ENCODE measurements around the gene SPATA6L.
"Not testable (repeated sequence)": the region's sequence is repeated elsewhere in the genome, so short reads cannot be mapped to it uniquely, and the experiment has no call there.

Gene SPATA6L

GRCh38 chr9:4618700-4619099 is 47.6 kb downstream of the SPATA6L start:
- Histone ChIP-seq H3K9me3 (ENCODE audit: control insufficient read depth, low read length) (no peaks in the 10 kb centered on the region), H3K27ac (ENCODE audit: insufficient read depth, low read length, poor library complexity, severe bottlenecking) (no peak overlapping the region), H3K27me3 (replicated peaks; ENCODE audit: control insufficient read depth, insufficient read depth, low read length, poor library complexity, severe bottlenecking) (no peaks in the 10 kb centered on the region), H3K4me1 (ENCODE audit: control insufficient read depth, insufficient read depth, low read length, poor library complexity, severe bottlenecking) (peaks cover 7% of the 10 kb centered on the region), H3K4me3 (ENCODE audit: insufficient read depth, low read depth, low read length, poor library complexity, severe bottlenecking) (no peak overlapping the region), H3K36me3 (ENCODE audit: control insufficient read depth, insufficient read depth, low read length) (no peaks in the 10 kb centered on the region)
- DNase-seq: no peak

DNA sequence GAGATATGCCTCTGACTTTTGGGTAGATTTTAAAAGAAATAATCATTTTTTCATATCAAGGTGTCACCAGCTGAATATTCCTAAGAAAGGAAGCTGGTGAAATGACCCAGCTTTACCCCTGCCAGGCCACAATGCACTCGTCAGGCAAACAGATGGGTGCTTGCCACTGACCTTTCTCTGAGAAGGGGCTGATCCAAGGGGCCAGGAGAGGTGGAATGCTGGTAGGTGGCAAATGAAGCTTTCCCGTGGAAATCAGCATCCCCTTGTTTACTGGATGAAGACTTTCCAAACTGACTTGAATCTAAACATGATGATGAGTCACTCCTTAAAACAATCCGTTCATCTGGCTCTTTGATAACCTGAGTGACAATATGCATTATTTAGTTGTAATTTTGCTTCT is 48.5 kb downstream of the SPATA6L start:
- H3K4me1 ChIP-seq (ENCODE audit: control insufficient read depth, insufficient read depth, low read length, poor library complexity, severe bottlenecking): peaks cover 7% of the 10 kb centered on the region
- no peak overlapping the region for H3K27ac ChIP-seq (ENCODE audit: insufficient read depth, low read length, poor library complexity, severe bottlenecking)
- no peaks in the 10 kb centered on the region for H3K9me3 ChIP-seq (ENCODE audit: control insufficient read depth, low read length)
- no peaks in the 10 kb centered on the region for H3K36me3 ChIP-seq (ENCODE audit: control insufficient read depth, insufficient read depth, low read length)
- H3K4me3 ChIP-seq (ENCODE audit: insufficient read depth, low read depth, low read length, poor library complexity, severe bottlenecking): no peak overlapping the region
- no peaks in the 10 kb centered on the region for H3K27me3 ChIP-seq (replicated peaks; ENCODE audit: control insufficient read depth, insufficient read depth, low read length, poor library complexity, severe bottlenecking)
- DNase-seq: no peak

- Histone ChIP-seq H3K4me1 (ENCODE audit: control insufficient read depth, insufficient read depth, low read length, poor library complexity, severe bottlenecking) (peaks cover 7% of the 10 kb centered on the region), H3K27ac (ENCODE audit: insufficient read depth, low read length, poor library complexity, severe bottlenecking) (no peak overlapping the region), H3K9me3 (ENCODE audit: control insufficient read depth, low read length) (no peaks in the 10 kb centered on the region), H3K36me3 (ENCODE audit: control insufficient read depth, insufficient read depth, low read length) (no peaks in the 10 kb centered on the region), H3K27me3 (replicated peaks; ENCODE audit: control insufficient read depth, insufficient read depth, low read length, poor library complexity, severe bottlenecking) (no peaks in the 10 kb centered on the region), H3K4me3 (ENCODE audit: insufficient read depth, low read depth, low read length, poor library complexity, severe bottlenecking) (no peak overlapping the region)
- DNase-seq: no peak
Observed at GRCh38 chr9:4615778-4616177, 50.5 kb downstream of the SPATA6L start.

DNA sequence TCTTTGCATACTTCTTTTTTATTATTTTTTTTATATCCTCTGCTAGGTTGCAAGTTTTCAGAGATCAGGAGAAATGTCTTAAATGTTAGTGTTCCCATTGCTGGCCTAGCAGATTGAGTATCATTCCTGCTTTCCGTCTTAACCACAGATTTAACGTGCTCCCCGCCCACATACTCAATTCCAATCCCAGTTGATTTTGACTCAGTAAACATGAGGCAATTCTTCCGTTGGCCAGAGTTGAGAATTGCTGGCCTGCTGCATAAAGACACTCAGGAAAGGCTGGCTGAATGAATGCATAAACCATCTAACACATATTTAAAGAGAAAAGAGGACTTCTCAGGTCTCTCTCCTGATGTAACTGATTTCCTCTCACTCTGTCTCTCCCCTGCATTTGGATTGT is 51.0 kb downstream of the SPATA6L start:
- no peak overlapping the region for H3K27ac ChIP-seq (ENCODE audit: insufficient read depth, low read length, poor library complexity, severe bottlenecking)
- H3K27me3 ChIP-seq (replicated peaks; ENCODE audit: control insufficient read depth, insufficient read depth, low read length, poor library complexity, severe bottlenecking): no peaks in the 10 kb centered on the region
- H3K4me1 ChIP-seq (ENCODE audit: control insufficient read depth, insufficient read depth, low read length, poor library complexity, severe bottlenecking): peaks cover 5% of the 10 kb centered on the region
- H3K36me3 ChIP-seq (ENCODE audit: control insufficient read depth, insufficient read depth, low read length): no peaks in the 10 kb centered on the region
- H3K9me3 ChIP-seq (ENCODE audit: control insufficient read depth, low read length): no peaks in the 10 kb centered on the region
- no peak overlapping the region for H3K4me3 ChIP-seq (ENCODE audit: insufficient read depth, low read depth, low read length, poor library complexity, severe bottlenecking)
- no peak for DNase-seq

- Histone ChIP-seq H3K36me3 (ENCODE audit: control insufficient read depth, insufficient read depth, low read length) (no peaks in the 10 kb centered on the region), H3K4me3 (ENCODE audit: insufficient read depth, low read depth, low read length, poor library complexity, severe bottlenecking) (no peak overlapping the region), H3K4me1 (ENCODE audit: control insufficient read depth, insufficient read depth, low read length, poor library complexity, severe bottlenecking) (no peaks in the 10 kb centered on the region), H3K27me3 (replicated peaks; ENCODE audit: control insufficient read depth, insufficient read depth, low read length, poor library complexity, severe bottlenecking) (no peaks in the 10 kb centered on the region), H3K9me3 (ENCODE audit: control insufficient read depth, low read length) (no peaks in the 10 kb centered on the region), H3K27ac (ENCODE audit: insufficient read depth, low read length, poor library complexity, severe bottlenecking) (no peak overlapping the region)
- DNase-seq: no peak
Observed at GRCh38 chr9:4614627-4615026, 51.7 kb downstream of the SPATA6L start.

DNA sequence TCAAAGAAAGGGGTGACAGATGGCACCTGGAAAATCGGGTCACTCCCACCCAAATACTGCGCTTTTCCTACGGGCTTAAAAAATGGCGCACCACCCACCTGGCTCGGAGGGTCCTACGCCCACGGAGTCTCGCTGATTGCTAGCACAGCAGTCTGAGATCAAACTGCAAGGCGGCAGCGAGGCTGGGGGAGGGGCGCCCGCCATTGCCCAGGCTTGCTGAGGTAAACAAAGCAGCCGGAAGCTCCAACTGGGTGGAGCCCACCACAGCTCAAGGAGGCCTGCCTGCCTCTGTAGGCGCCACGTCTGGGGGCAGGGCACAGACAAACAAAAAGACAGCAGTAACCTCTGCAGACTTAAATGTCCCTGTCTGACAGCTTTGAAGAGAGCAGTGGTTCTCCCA is 60.2 kb downstream of the SPATA6L start:
- not testable (repeated sequence) for H3K27me3 ChIP-seq (replicated peaks; ENCODE audit: control insufficient read depth, insufficient read depth, low read length, poor library complexity, severe bottlenecking); H3K9me3 ChIP-seq (ENCODE audit: control insufficient read depth, low read length); H3K27ac ChIP-seq (ENCODE audit: insufficient read depth, low read length, poor library complexity, severe bottlenecking); H3K4me3 ChIP-seq (ENCODE audit: insufficient read depth, low read depth, low read length, poor library complexity, severe bottlenecking); H3K36me3 ChIP-seq (ENCODE audit: control insufficient read depth, insufficient read depth, low read length)
- DNase-seq: peak in 2 of 3 donors; percentile 20 to 24
- H3K4me1 ChIP-seq (ENCODE audit: control insufficient read depth, insufficient read depth, low read length, poor library complexity, severe bottlenecking): peaks cover 12% of the 10 kb centered on the region

DNA sequence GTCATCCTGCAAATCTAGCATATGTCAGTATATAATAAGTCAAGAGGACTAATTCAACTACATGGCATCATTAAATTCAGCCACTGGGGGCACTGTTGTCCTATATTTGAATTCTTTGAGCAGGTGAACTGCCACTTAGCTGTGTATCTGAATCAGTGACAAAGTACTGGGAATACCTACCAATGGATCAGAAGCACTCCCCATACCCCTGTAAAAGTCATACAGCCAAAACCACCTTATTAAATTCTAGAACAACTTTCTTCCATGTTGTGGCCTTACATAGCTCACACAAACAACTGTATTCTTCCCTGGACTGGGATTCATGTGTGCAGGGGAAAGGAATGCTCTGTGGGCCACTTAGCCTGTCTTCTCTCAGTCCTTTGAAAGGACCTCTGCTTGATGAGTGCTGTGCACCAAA is 61.6 kb downstream of the SPATA6L start:
- H3K4me1 ChIP-seq (ENCODE audit: control insufficient read depth, insufficient read depth, low read length, poor library complexity, severe bottlenecking): peaks cover 12% of the 10 kb centered on the region
- H3K36me3 ChIP-seq (ENCODE audit: control insufficient read depth, insufficient read depth, low read length): no peaks in the 10 kb centered on the region
- H3K27me3 ChIP-seq (replicated peaks; ENCODE audit: control insufficient read depth, insufficient read depth, low read length, poor library complexity, severe bottlenecking): no peaks in the 10 kb centered on the region
- peak in 2 of 3 donors; percentile 9 to 57 for DNase-seq
- H3K4me3 ChIP-seq (ENCODE audit: insufficient read depth, low read depth, low read length, poor library complexity, severe bottlenecking): no peak overlapping the region
- H3K9me3 ChIP-seq (ENCODE audit: control insufficient read depth, low read length): no peaks in the 10 kb centered on the region
- H3K27ac ChIP-seq (ENCODE audit: insufficient read depth, low read length, poor library complexity, severe bottlenecking): no peak overlapping the region

GRCh38 chr9:4603830-4604229 is 62.5 kb downstream of the SPATA6L start:
- DNase-seq: no peak
- H3K9me3 ChIP-seq (ENCODE audit: control insufficient read depth, low read length): no peaks in the 10 kb centered on the region

GRCh38 chr9:4600368-4600767 is 65.9 kb downstream of the SPATA6L start:
- DNase-seq: no peak
- no peak overlapping the region for H3K4me3 ChIP-seq (ENCODE audit: insufficient read depth, low read depth, low read length, poor library complexity, severe bottlenecking)
- H3K9me3 ChIP-seq (ENCODE audit: control insufficient read depth, low read length): no peaks in the 10 kb centered on the region
- H3K27me3 ChIP-seq (replicated peaks; ENCODE audit: control insufficient read depth, insufficient read depth, low read length, poor library complexity, severe bottlenecking): no peaks in the 10 kb centered on the region
- H3K27ac ChIP-seq (ENCODE audit: insufficient read depth, low read length, poor library complexity, severe bottlenecking): no peak overlapping the region
- peaks cover 32% of the 10 kb centered on the region for H3K4me1 ChIP-seq (ENCODE audit: control insufficient read depth, insufficient read depth, low read length, poor library complexity, severe bottlenecking)
- no peaks in the 10 kb centered on the region for H3K36me3 ChIP-seq (ENCODE audit: control insufficient read depth, insufficient read depth, low read length)

More at GRCh38 chr9:4603830-4604229, 62.5 kb downstream of the SPATA6L start:
- Histone ChIP-seq H3K27me3 (replicated peaks; ENCODE audit: control insufficient read depth, insufficient read depth, low read length, poor library complexity, severe bottlenecking) (no peaks in the 10 kb centered on the region), H3K4me1 (ENCODE audit: control insufficient read depth, insufficient read depth, low read length, poor library complexity, severe bottlenecking) (peaks cover 12% of the 10 kb centered on the region), H3K4me3 (ENCODE audit: insufficient read depth, low read depth, low read length, poor library complexity, severe bottlenecking) (no peak overlapping the region), H3K27ac (ENCODE audit: insufficient read depth, low read length, poor library complexity, severe bottlenecking) (no peak overlapping the region), H3K36me3 (ENCODE audit: control insufficient read depth, insufficient read depth, low read length) (no peaks in the 10 kb centered on the region)

- Histone ChIP-seq H3K27ac (ENCODE audit: insufficient read depth, low read length, poor library complexity, severe bottlenecking) (peak overlapping the region; percentile 47), H3K4me3 (ENCODE audit: insufficient read depth, low read depth, low read length, poor library complexity, severe bottlenecking) (no peak overlapping the region), H3K36me3 (ENCODE audit: control insufficient read depth, insufficient read depth, low read length) (no peaks in the 10 kb centered on the region), H3K4me1 (ENCODE audit: control insufficient read depth, insufficient read depth, low read length, poor library complexity, severe bottlenecking) (peaks cover 20% of the 10 kb centered on the region), H3K9me3 (ENCODE audit: control insufficient read depth, low read length) (no peaks in the 10 kb centered on the region), H3K27me3 (replicated peaks; ENCODE audit: control insufficient read depth, insufficient read depth, low read length, poor library complexity, severe bottlenecking) (no peaks in the 10 kb centered on the region)
- DNase-seq: peak; percentile 13 to 37 (median 32)
Observed at GRCh38 chr9:4596165-4596922, 69.9 kb downstream of the SPATA6L start.

All from effector memory CD4-positive, alpha-beta T cell (primary cell).